H9 (cell line): Measurements from ENCODE around the gene MED15. TPM values are rescaled to one million over a fixed set of nuclear protein-coding genes. Genes with fewer than 3 reads are reported as not detected.

Experiments used
- DNase-seq: peaks from one replicate; pipeline ENCODE4 v3.0.0-alpha.2; 2017
- H2AFZ ChIP-seq: one replicate; pipeline ENCODE4 v1.6.1; 2013; ENCODE audit warnings: mild to moderate bottlenecking, low read length, control low read depth, moderate library complexity
- H2AK5ac ChIP-seq: 2 replicates; pipeline ENCODE4 v1.6.1; 2013; ENCODE audit warnings: low read length, control low read depth, mixed read lengths; ENCODE audit not compliant: insufficient read length
- H2BK120ac ChIP-seq: one replicate; pipeline ENCODE4 v1.6.1; 2013; ENCODE audit warnings: low read depth, mild to moderate bottlenecking, low read length, control low read depth, inconsistent platforms; ENCODE audit not compliant: poor library complexity, severe bottlenecking
- H2BK12ac ChIP-seq: 2 replicates; pipeline ENCODE4 v1.6.1; 2013; ENCODE audit warnings: low read length, control low read depth, mixed read lengths, low read depth; ENCODE audit not compliant: insufficient read length
- H2BK15ac ChIP-seq: 2 replicates; pipeline ENCODE4 v1.6.1; 2013; ENCODE audit warnings: low read depth, low read length, control low read depth
- H2BK20ac ChIP-seq: one replicate; pipeline ENCODE4 v1.6.1; 2013; ENCODE audit warnings: low read depth, mild to moderate bottlenecking, low read length, control low read depth, inconsistent platforms; ENCODE audit not compliant: poor library complexity, severe bottlenecking
- H2BK5ac ChIP-seq: 2 replicates; pipeline ENCODE4 v1.6.1; 2013; ENCODE audit warnings: low read length, control low read depth, mixed read lengths; ENCODE audit not compliant: insufficient read length
- H3K14ac ChIP-seq: 2 replicates; pipeline ENCODE4 v1.6.1; 2013; ENCODE audit warnings: low read length, control low read depth; ENCODE audit not compliant: insufficient read depth
- H3K18ac ChIP-seq: 2 replicates; pipeline ENCODE4 v1.6.1; 2013; ENCODE audit warnings: low read depth, mild to moderate bottlenecking, mixed read lengths, low read length, control low read depth; ENCODE audit not compliant: insufficient read length
- H3K23ac ChIP-seq: 2 replicates; pipeline ENCODE4 v1.6.1; 2013; ENCODE audit warnings: low read length, control low read depth, mixed read lengths, low read depth; ENCODE audit not compliant: insufficient read length
- H3K23me2 ChIP-seq: 2 replicates; pipeline ENCODE4 v1.6.1; 2013; ENCODE audit warnings: low read depth, mild to moderate bottlenecking, mixed read lengths, low read length, control low read depth; ENCODE audit not compliant: insufficient read length, poor library complexity, severe bottlenecking
- H3K27ac ChIP-seq: 2 replicates; pipeline ENCODE4 v1.5.1; 2013; ENCODE audit warnings: low read length, control low read depth, mixed read lengths, low read depth; ENCODE audit not compliant: insufficient read length
- H3K27me3 ChIP-seq: 2 replicates; pipeline ENCODE4 v1.6.1; 2013; ENCODE audit warnings: low read length, control low read depth, inconsistent platforms; ENCODE audit not compliant: insufficient read depth
- H3K4ac ChIP-seq: 2 replicates; pipeline ENCODE4 v1.6.1; 2013; ENCODE audit warnings: low read depth, mild to moderate bottlenecking, control low read depth, inconsistent platforms, low read length, moderate library complexity
- H3K4me1 ChIP-seq: 2 replicates; pipeline ENCODE4 v1.6.1; 2013; ENCODE audit warnings: low read length, control low read depth, inconsistent platforms; ENCODE audit not compliant: insufficient read depth
- H3K4me2 ChIP-seq: 2 replicates; pipeline ENCODE4 v1.6.1; 2013; ENCODE audit warnings: low read length, control low read depth, mixed read lengths; ENCODE audit not compliant: insufficient read length, insufficient read depth
- H3K56ac ChIP-seq: 2 replicates; pipeline ENCODE4 v1.6.1; 2013; ENCODE audit warnings: low read depth, mild to moderate bottlenecking, mixed read lengths, low read length, control low read depth; ENCODE audit not compliant: insufficient read length
- H3K79me1 ChIP-seq: 2 replicates; pipeline ENCODE4 v1.6.1; 2013; ENCODE audit warnings: low read depth, mild to moderate bottlenecking, moderate library complexity, low read length, control low read depth, inconsistent platforms; ENCODE audit not compliant: insufficient read depth, poor library complexity, severe bottlenecking
- H3K79me2 ChIP-seq: 2 replicates; pipeline ENCODE4 v1.6.1; 2013; ENCODE audit warnings: low read length, control low read depth, inconsistent platforms; ENCODE audit not compliant: insufficient read depth
- H3K9ac ChIP-seq: 2 replicates; pipeline ENCODE4 v1.6.1; 2013; ENCODE audit warnings: low read length, control low read depth, mixed read lengths; ENCODE audit not compliant: insufficient read length; ENCODE audit errors: extremely low read depth
- H3K9me3 ChIP-seq: one replicate; pipeline ENCODE4 v1.6.1; 2013; ENCODE audit warnings: low read depth, low read length, inconsistent platforms; ENCODE audit not compliant: control insufficient read depth
- H3T11ph ChIP-seq: one replicate; pipeline ENCODE4 v1.6.1; 2013; ENCODE audit warnings: mild to moderate bottlenecking, low read length, control low read depth, inconsistent platforms
- H4K20me1 ChIP-seq: one replicate; pipeline ENCODE4 v1.6.1; 2013; ENCODE audit not compliant: control insufficient read depth, insufficient read length, insufficient read depth
- H4K5ac ChIP-seq: 2 replicates; pipeline ENCODE4 v1.6.1; 2013; ENCODE audit warnings: low read depth, mild to moderate bottlenecking, mixed read lengths, low read length, control low read depth; ENCODE audit not compliant: insufficient read length
- H4K8ac ChIP-seq: replicated peaks from 2 replicates; pipeline ENCODE4 v1.6.1; 2013; ENCODE audit warnings: low read length, control low read depth, mixed read lengths, low read depth; ENCODE audit not compliant: insufficient read length
- H4K91ac ChIP-seq: 2 replicates; pipeline ENCODE4 v1.6.1; 2013; ENCODE audit warnings: low read depth, mild to moderate bottlenecking, moderate library complexity, mixed read lengths, low read length, control low read depth; ENCODE audit not compliant: insufficient read length
- H3K27ac Mint-ChIP-seq, 3 experiments: 2 replicates in 2 of 3; 3 replicates in 1 of 3; pipeline ENCODE4 v1.8.0; 2020 to 2021; ENCODE audit warnings: mixed read lengths in 3 of 3, mild to moderate bottlenecking in 1 of 3, moderate library complexity in 1 of 3
- H3K27me3 Mint-ChIP-seq: 2 replicates; pipeline ENCODE4 v1.8.0; 2021; ENCODE audit warnings: low read depth, mild to moderate bottlenecking, moderate library complexity, mixed read lengths
- H3K36me3 Mint-ChIP-seq, 3 experiments: 2 replicates in 2 of 3; 3 replicates in 1 of 3; pipeline ENCODE4 v1.8.0; 2020 to 2021; ENCODE audit warnings: low read depth in 3 of 3, mixed read lengths in 3 of 3; ENCODE audit not compliant: insufficient read depth in 1 of 3
- H3K4me1 Mint-ChIP-seq, 2 experiments: 2 replicates each; pipeline ENCODE4 v1.8.0; 2020; ENCODE audit warnings: mixed read lengths in 2 of 2
- H3K4me3 Mint-ChIP-seq, 2 experiments: 2 replicates in 1 of 2; 3 replicates in 1 of 2; pipeline ENCODE4 v1.8.0; 2020 to 2021; ENCODE audit warnings: mild to moderate bottlenecking in 2 of 2, mixed read lengths in 2 of 2, moderate library complexity in 1 of 2
- H3K9me3 Mint-ChIP-seq, 2 experiments: 2 replicates in 1 of 2; 3 replicates in 1 of 2; pipeline ENCODE4 v1.8.0; 2020; ENCODE audit warnings: mild to moderate bottlenecking in 2 of 2, mixed read lengths in 2 of 2, moderate library complexity in 1 of 2
- CTCF ChIP-seq: fragments of 200-600 bp; sonication (generic); conservative IDR thresholded peaks from 3 replicates; pipeline ENCODE4 v1.8.0; 2021; ENCODE audit warnings: antibody characterized with exemption, mild to moderate bottlenecking
- WGBS: extraction: QIAGEN DNeasy Blood & Tissue Kit; methylation state at CpG from one replicate; pipeline ENCODE4 v1.1.7; 2013; ENCODE audit warnings: missing lambda C conversion rate, low lambda C conversion rate, mixed read lengths; ENCODE audit not compliant: insufficient read length; ENCODE audit errors: extremely low coverage; 5-methylcytosine and 5-hydroxymethylcytosine counted together
- total RNA-seq: library from RNA; stranded (reverse); gene quantifications from 2 replicates; pipeline ENCODE4 v1.2.1, GENCODE V29; 2021

The MED15 gene
- total RNA-seq, 1 experiment from 2014 or later = 47.4 TPM

- no peak overlapping the region for H3K27ac Mint-ChIP-seq
- Histone ChIP-seq H3K4ac (no peak overlapping the region), H3K4me1 (no peaks in the 10 kb centered on the region), H3K14ac (no peak overlapping the region), H3T11ph (no peak overlapping the region), H3K79me1 (no peaks in the 10 kb centered on the region), H3K27me3 (no peaks in the 10 kb centered on the region), H2AK5ac (no peak overlapping the region), H3K56ac (no peak overlapping the region), H4K8ac (no peak overlapping the region), H2AFZ (no peak overlapping the region), H4K91ac (no peak overlapping the region), H2BK5ac (no peak overlapping the region), H2BK12ac (no peak overlapping the region), H3K9me3 (peaks cover under 1% of the 10 kb centered on the region), H2BK120ac (no peak overlapping the region), H3K23me2 (no peaks in the 10 kb centered on the region), H4K5ac (no peak overlapping the region), H3K4me2 (no peak overlapping the region), H3K18ac (no peak overlapping the region), H3K79me2 (no peaks in the 10 kb centered on the region), H3K9ac (no peak overlapping the region), H4K20me1 (no peaks in the 10 kb centered on the region), H3K23ac (no peak overlapping the region), H3K27ac (no peak overlapping the region), H2BK15ac (no peak overlapping the region), H2BK20ac (no peak overlapping the region)
- H3K4me1 Mint-ChIP-seq = no peaks in the 10 kb centered on the region
- no CpG with 5 or more reads among the region's 13 CpGs for WGBS
- TF ChIP-seq CTCF = no peak
- peaks cover 35 to 68% (median 52%) of the 10 kb centered on the region in 3 experiments for H3K36me3 Mint-ChIP-seq
- no peak overlapping the region for H3K4me3 Mint-ChIP-seq
- peaks cover 4% of the 10 kb centered on the region in 2 experiments for H3K9me3 Mint-ChIP-seq
- DNase-seq = no peak
- H3K27me3 Mint-ChIP-seq = no peaks in the 10 kb centered on the region
Observed at GRCh38 chr22:20563941-20564371, 56.5 kb downstream of the MED15 start.
